ENCODE data around the gene ZNF367.
"Not testable (repeated sequence)": the region's sequence is repeated elsewhere in the genome, so short reads cannot be mapped to it uniquely, and the experiment has no call there.

Gene ZNF367

GRCh38 chr9:96360523-96360922, 57.6 kb downstream of the ZNF367 start:
- DNase-seq = not testable (repeated sequence)

GRCh38 chr9:96350866-96351265, 67.3 kb downstream of the ZNF367 start:
- DNase-seq = peak; percentile 78

- no peak for DNase-seq
These were observed 69.9 kb downstream of the ZNF367 start for GRCh38 chr9:96348261-96348660.

- DNase-seq = no peak
These were observed 72.6 kb downstream of the ZNF367 start for GRCh38 chr9:96345551-96345950.

- peak; percentile 69 for DNase-seq
These were observed 73.6 kb downstream of the ZNF367 start for GRCh38 chr9:96344458-96345180.

GRCh38 chr9:96343515-96344360, 74.4 kb downstream of the ZNF367 start:
- no peak for DNase-seq

GRCh38 chr9:96342571-96343245, 75.5 kb downstream of the ZNF367 start:
- DNase-seq = no peak

- DNase-seq = no peak
These were observed 77.5 kb downstream of the ZNF367 start for GRCh38 chr9:96340707-96341106.

- no peak for DNase-seq
These were observed 79.9 kb downstream of the ZNF367 start for GRCh38 chr9:96338299-96338698.

All from midbrain (tissue), 1 donor.